Mesenchymal stem cell (in vitro differentiated cells and primary cell): ENCODE measurements around the gene PCGF5.

ENCODE experiments used
- DNase-seq: peaks from one replicate; pipeline ENCODE4 v3.0.0-alpha.2; 2013
- H2AFZ ChIP-seq: one replicate; pipeline ENCODE4 v1.6.1; 2013; ENCODE audit warnings: low read depth, mild to moderate bottlenecking, control low read depth, inconsistent platforms, low read length, moderate library complexity
- H2AK5ac ChIP-seq: 2 replicates; pipeline ENCODE4 v1.6.1; 2013; ENCODE audit warnings: low read length, moderate library complexity, mild to moderate bottlenecking, inconsistent platforms; ENCODE audit not compliant: severe bottlenecking
- H2BK120ac ChIP-seq: one replicate; pipeline ENCODE4 v1.6.1; 2013; ENCODE audit warnings: low read depth, mild to moderate bottlenecking, inconsistent platforms, low read length, moderate library complexity
- H2BK12ac ChIP-seq, 2 experiments: one replicate each; pipeline ENCODE4 v1.6.1; 2013; ENCODE audit warnings: inconsistent platforms in 2 of 2, low read length in 2 of 2, mild to moderate bottlenecking in 2 of 2, moderate library complexity in 2 of 2, control low read depth in 1 of 2
- H2BK15ac ChIP-seq: one replicate; pipeline ENCODE4 v1.6.1; 2013; ENCODE audit warnings: mild to moderate bottlenecking, low read depth, inconsistent platforms; ENCODE audit not compliant: poor library complexity, severe bottlenecking
- H2BK5ac ChIP-seq: 2 replicates; pipeline ENCODE4 v1.6.1; 2013; ENCODE audit warnings: low read depth, mild to moderate bottlenecking, low read length, control low read depth, inconsistent platforms; ENCODE audit not compliant: poor library complexity, severe bottlenecking
- H3K14ac ChIP-seq, 2 experiments: one replicate each; pipeline ENCODE4 v1.6.1; 2013; ENCODE audit warnings: inconsistent platforms in 2 of 2, low read length in 2 of 2, control low read depth in 1 of 2, mild to moderate bottlenecking in 1 of 2, moderate library complexity in 1 of 2
- H3K18ac ChIP-seq, 2 experiments: one replicate each; pipeline ENCODE4 v1.6.1; 2013; ENCODE audit warnings: inconsistent platforms in 2 of 2, low read length in 2 of 2, control low read depth in 1 of 2, low read depth in 1 of 2, mild to moderate bottlenecking in 1 of 2
- H3K23ac ChIP-seq, 2 experiments: one replicate each; pipeline ENCODE4 v1.6.1; 2013; ENCODE audit warnings: inconsistent platforms in 2 of 2, low read length in 2 of 2, mild to moderate bottlenecking in 2 of 2, moderate library complexity in 2 of 2, control low read depth in 1 of 2
- H3K27ac ChIP-seq: 2 replicates; pipeline ENCODE4 v1.5.1; 2013; ENCODE audit warnings: mild to moderate bottlenecking, moderate library complexity, low read length, control low read depth, inconsistent platforms; ENCODE audit not compliant: poor library complexity, severe bottlenecking
- H3K27me3 ChIP-seq, 2 experiments: 2 replicates each; pipeline versions ENCODE4 v1.6.1 to v1.7.0; 2013; ENCODE audit warnings: low read length in 2 of 2, mild to moderate bottlenecking in 2 of 2, moderate library complexity in 2 of 2, control low read depth in 1 of 2, inconsistent platforms in 1 of 2; ENCODE audit not compliant: control insufficient read depth in 1 of 2, insufficient read depth in 1 of 2
- H3K36me3 ChIP-seq, 2 experiments: 2 replicates each; pipeline versions ENCODE4 v1.6.1 to v1.7.0; 2013; ENCODE audit warnings: low read length in 2 of 2, control low read depth in 1 of 2, inconsistent platforms in 1 of 2, low read depth in 1 of 2, mild to moderate bottlenecking in 1 of 2; ENCODE audit not compliant: insufficient read depth in 2 of 2, control insufficient read depth in 1 of 2
- H3K4ac ChIP-seq, 2 experiments: one replicate each; pipeline ENCODE4 v1.6.1; 2013; ENCODE audit warnings: inconsistent platforms in 2 of 2, low read length in 2 of 2, mild to moderate bottlenecking in 2 of 2, moderate library complexity in 2 of 2, control low read depth in 1 of 2, low read depth in 1 of 2
- H3K4me1 ChIP-seq: 2 replicates; pipeline ENCODE4 v1.6.1; 2013; ENCODE audit warnings: low read depth, low read length, control low read depth; ENCODE audit not compliant: control insufficient read depth, insufficient read depth
- H3K4me2 ChIP-seq: 2 replicates; pipeline ENCODE4 v1.6.1; 2013; ENCODE audit warnings: low read length, mild to moderate bottlenecking, inconsistent platforms; ENCODE audit not compliant: poor library complexity, severe bottlenecking
- H3K4me3 ChIP-seq, 2 experiments: 2 replicates each; pipeline versions ENCODE4 v1.5.1 to v1.7.0; 2013; ENCODE audit warnings: low read length in 2 of 2, mild to moderate bottlenecking in 2 of 2, control low read depth in 1 of 2, low read depth in 1 of 2; ENCODE audit not compliant: insufficient read depth in 1 of 2
- H3K79me1 ChIP-seq: replicated peaks from 2 replicates; pipeline ENCODE4 v1.6.1; 2013; ENCODE audit warnings: mild to moderate bottlenecking, control low read depth, low read length, inconsistent platforms; ENCODE audit not compliant: poor library complexity, severe bottlenecking
- H3K9ac ChIP-seq: 2 replicates; pipeline ENCODE4 v1.7.0; 2013; ENCODE audit warnings: mild to moderate bottlenecking, low read length, moderate library complexity
- H3K9me3 ChIP-seq: 2 replicates; pipeline ENCODE4 v1.7.0; 2013; ENCODE audit warnings: mild to moderate bottlenecking, low read length; ENCODE audit not compliant: control insufficient read depth
- H4K8ac ChIP-seq: one replicate; pipeline ENCODE4 v1.6.1; 2013; ENCODE audit warnings: inconsistent platforms, mild to moderate bottlenecking, low read length, moderate library complexity
- H4K91ac ChIP-seq: one replicate; pipeline ENCODE4 v1.6.1; 2013; ENCODE audit warnings: mild to moderate bottlenecking, low read length, inconsistent platforms
- WGBS: methylation state at CpG from one replicate; pipeline ENCODE4 v1.1.7; 2013; ENCODE audit warnings: mixed read lengths; 5-methylcytosine and 5-hydroxymethylcytosine counted together

PCGF5 gene

GRCh38 chr10:91210435-91210834 lies 10.0 kb upstream of the PCGF5 start:
- Histone ChIP-seq H3K9me3 (no peaks in the 10 kb centered on the region), H2BK120ac (no peak overlapping the region), H3K4me2 (no peak overlapping the region), H4K8ac (no peak overlapping the region), H3K27me3 (no peaks in the 10 kb centered on the region), H2BK12ac (no peak overlapping the region), H3K4me3 (no peak overlapping the region), H3K9ac (no peak overlapping the region), H4K91ac (no peak overlapping the region), H3K23ac (no peak overlapping the region), H2BK5ac (no peak overlapping the region), H3K14ac (no peak overlapping the region), H3K4ac (no peak overlapping the region), H2AFZ (no peak overlapping the region), H3K36me3 (no peaks in the 10 kb centered on the region), H2AK5ac (no peak overlapping the region), H3K4me1 (no peaks in the 10 kb centered on the region), H3K27ac (no peak overlapping the region), H3K18ac (no peak overlapping the region), H3K79me1 (peaks cover 6% of the 10 kb centered on the region), H2BK15ac (no peak overlapping the region)
- no peak for DNase-seq

GRCh38 chr10:91211675-91212074 lies 8.8 kb upstream of the PCGF5 start:
- H4K8ac ChIP-seq = no peak overlapping the region
- H2BK15ac ChIP-seq = no peak overlapping the region
- H3K27me3 ChIP-seq = no peaks in the 10 kb centered on the region
- H3K27ac ChIP-seq = no peak overlapping the region
- H3K79me1 ChIP-seq = peaks cover 8% of the 10 kb centered on the region
- 46% methylated on average over 1 of the region's 2 CpGs for WGBS
- H3K36me3 ChIP-seq = no peaks in the 10 kb centered on the region
- H3K4me3 ChIP-seq = no peak overlapping the region
- H3K4ac ChIP-seq = no peak overlapping the region
- H2BK12ac ChIP-seq = no peak overlapping the region
- H2AFZ ChIP-seq = no peak overlapping the region
- no peaks in the 10 kb centered on the region for H3K9me3 ChIP-seq
- H2BK120ac ChIP-seq = no peak overlapping the region
- no peaks in the 10 kb centered on the region for H3K4me1 ChIP-seq
- no peak overlapping the region for H4K91ac ChIP-seq
- no peak overlapping the region for H3K23ac ChIP-seq
- no peak overlapping the region for H3K9ac ChIP-seq
- no peak overlapping the region for H3K18ac ChIP-seq
- no peak overlapping the region for H3K14ac ChIP-seq
- H2AK5ac ChIP-seq = no peak overlapping the region
- DNase-seq = no peak
- H3K4me2 ChIP-seq = no peak overlapping the region
- H2BK5ac ChIP-seq = no peak overlapping the region

GRCh38 chr10:91214911-91215310 lies 5.6 kb upstream of the PCGF5 start:
- no peak overlapping the region for H4K8ac ChIP-seq
- no peak overlapping the region for H2BK12ac ChIP-seq
- no peak overlapping the region for H3K14ac ChIP-seq
- H3K27me3 ChIP-seq = no peaks in the 10 kb centered on the region
- no peak overlapping the region for H2AFZ ChIP-seq
- DNase-seq = no peak
- no CpG with 5 or more reads among the region's 2 CpGs for WGBS
- H3K9me3 ChIP-seq = no peaks in the 10 kb centered on the region
- peaks cover 7% of the 10 kb centered on the region for H3K79me1 ChIP-seq
- no peak overlapping the region for H3K23ac ChIP-seq
- no peak overlapping the region for H2AK5ac ChIP-seq
- H3K18ac ChIP-seq = no peak overlapping the region
- H2BK15ac ChIP-seq = no peak overlapping the region
- no peak overlapping the region for H4K91ac ChIP-seq
- no peak overlapping the region for H3K27ac ChIP-seq
- H2BK120ac ChIP-seq = no peak overlapping the region
- no peaks in the 10 kb centered on the region for H3K36me3 ChIP-seq
- no peak overlapping the region for H2BK5ac ChIP-seq
- H3K9ac ChIP-seq = no peak overlapping the region
- H3K4me3 ChIP-seq = no peak overlapping the region
- H3K4me1 ChIP-seq = no peaks in the 10 kb centered on the region
- no peak overlapping the region for H3K4ac ChIP-seq
- no peak overlapping the region for H3K4me2 ChIP-seq

- H2BK5ac ChIP-seq = no peak overlapping the region
- H2BK120ac ChIP-seq = no peak overlapping the region
- no peak overlapping the region for H2BK15ac ChIP-seq
- H2AK5ac ChIP-seq = no peak overlapping the region
- H3K4me1 ChIP-seq = peaks cover 3% of the 10 kb centered on the region
- H3K4me2 ChIP-seq = no peak overlapping the region
- H3K27me3 ChIP-seq = no peaks in the 10 kb centered on the region
- no peak overlapping the region for H3K4me3 ChIP-seq
- 100% methylated on average over 2 of the region's 2 CpGs for WGBS
- no peak for DNase-seq
- peaks cover 6% of the 10 kb centered on the region for H3K79me1 ChIP-seq
- H3K36me3 ChIP-seq = no peaks in the 10 kb centered on the region
- H3K14ac ChIP-seq = no peak overlapping the region
- no peak overlapping the region for H3K23ac ChIP-seq
- H3K18ac ChIP-seq = no peak overlapping the region
- H2AFZ ChIP-seq = no peak overlapping the region
- no peak overlapping the region for H3K9ac ChIP-seq
- H4K91ac ChIP-seq = no peak overlapping the region
- H2BK12ac ChIP-seq = no peak overlapping the region
- no peak overlapping the region for H3K4ac ChIP-seq
- H3K9me3 ChIP-seq = no peaks in the 10 kb centered on the region
- no peak overlapping the region for H3K27ac ChIP-seq
- no peak overlapping the region for H4K8ac ChIP-seq
These were observed 5.1 kb upstream of the PCGF5 start for GRCh38 chr10:91215384-91215783.
